ENCODE data around the gene STXBP1.
A peak's percentile ranks its signal among the peaks of the same experiment; 100 is the strongest.

STXBP1 gene

GRCh38 chr9:127703289-127703946 is 91.3 kb downstream of the STXBP1 start:
- CTCF ChIA-PET = interaction anchor here (1.1 to 6.1 kb wide), 5 partner anchors 10 to 31 kb away, joined by 3 to 28 read pairs (median 3); partner anchors contain the start of gene TOR2A
- no peak for TF ChIP-seq CTCF (IDR thresholded peaks at IDR 0.05; ENCODE audit: control extremely low read depth, extremely low read depth, low read depth, missing control alignments)
- no peak for DNase-seq (ENCODE audit: extremely low spot score)
- POLR2A ChIA-PET = no interaction called here

- no peak for DNase-seq (ENCODE audit: extremely low spot score)
- ChIA-PET CTCF (interaction anchor here (1.1 to 6.1 kb wide), 4 partner anchors 24 to 215 kb away, joined by 3 to 28 read pairs (median 4); partner anchors contain the start of gene TOR2A), POLR2A (no interaction called here)
- TF ChIP-seq CTCF (IDR thresholded peaks at IDR 0.05; ENCODE audit: control extremely low read depth, extremely low read depth, low read depth, missing control alignments) = no peak
Measured at GRCh38 chr9:127705577-127706379, 93.7 kb downstream of the STXBP1 start.

- CTCF ChIA-PET = interaction anchor here (1.1 to 6.1 kb wide), 2 partner anchors 10 to 27 kb away, joined by 5 to 28 read pairs; partner anchors contain the start of genes TOR2A and TTC16
- POLR2A ChIA-PET = no interaction called here
- no peak for TF ChIP-seq CTCF (IDR thresholded peaks at IDR 0.05; ENCODE audit: control extremely low read depth, extremely low read depth, low read depth, missing control alignments)
- DNase-seq (ENCODE audit: extremely low spot score) = no peak
Measured at GRCh38 chr9:127706836-127707241, 94.8 kb downstream of the STXBP1 start, which contains the start of gene CFAP157. CFAP157 (plus strand) TSS chr9:127706988; CDS start chr9:127707032, 44 bp downstream.

- TF ChIP-seq CTCF (IDR thresholded peaks at IDR 0.05; ENCODE audit: control extremely low read depth, extremely low read depth, low read depth, missing control alignments) = no peak
- ChIA-PET CTCF (interaction anchor here (1.1 to 6.1 kb wide), 2 partner anchors 9 to 26 kb away, joined by 5 to 28 read pairs; partner anchors contain the start of genes TOR2A and TTC16), POLR2A (no interaction called here)
- peak; percentile 58 for DNase-seq (ENCODE audit: extremely low spot score)
Measured at GRCh38 chr9:127707766-127708165, 95.7 kb downstream of the STXBP1 start.

GRCh38 chr9:127708952-127709587 is 97.0 kb downstream of the STXBP1 start:
- DNase-seq (ENCODE audit: extremely low spot score) = no peak
- ChIA-PET POLR2A (no interaction called here), CTCF (interaction anchor here (0.9 to 3.7 kb wide), 2 partner anchors 22 to 25 kb away, joined by 4 to 24 read pairs; partner anchors contain the start of gene TOR2A)
- TF ChIP-seq CTCF (IDR thresholded peaks at IDR 0.05; ENCODE audit: control extremely low read depth, extremely low read depth, low read depth, missing control alignments) = no peak

Data from GM10248 (cell line).